OCI-LY1 (cell line): Measurements from ENCODE around the gene ZIC4.

Experiments
- H2AFZ ChIP-seq: fragments of 200-600 bp; sonication (generic), shearing (Covaris generic); 2 replicates; pipeline ENCODE4 v1.6.0; 2014; ENCODE audit warnings: antibody characterized with exemption, mild to moderate bottlenecking, low read length
- H3F3A ChIP-seq: fragments of 200-600 bp; sonication (generic), shearing (Covaris generic); 2 replicates; pipeline ENCODE4 v1.6.0; 2014; ENCODE audit warnings: mild to moderate bottlenecking, antibody characterized with exemption, low read length, moderate library complexity; ENCODE audit not compliant: insufficient read depth
- H3K27ac ChIP-seq: fragments of 200-600 bp; sonication (generic); 2 replicates; pipeline ENCODE4 v1.5.1; 2014; ENCODE audit warnings: low read length, mixed run types, mild to moderate bottlenecking, low read depth; ENCODE audit not compliant: poor library complexity, severe bottlenecking
- H3K27me3 ChIP-seq: fragments of 200-600 bp; sonication (generic); 2 replicates; pipeline ENCODE4 v1.6.0; 2014; ENCODE audit warnings: antibody characterized with exemption, mild to moderate bottlenecking, low read length, moderate library complexity; ENCODE audit not compliant: insufficient read depth
- H3K36me3 ChIP-seq: fragments of 200-600 bp; sonication (generic); 2 replicates; pipeline ENCODE4 v1.6.1; 2014; ENCODE audit warnings: mild to moderate bottlenecking, antibody characterized with exemption, low read length, moderate library complexity, mixed read lengths; ENCODE audit not compliant: insufficient read depth
- H3K4me1 ChIP-seq: fragments of 200-600 bp; sonication (generic); 2 replicates; pipeline ENCODE4 v1.5.1; 2014; ENCODE audit warnings: mild to moderate bottlenecking, low read length, moderate library complexity; ENCODE audit not compliant: insufficient read depth, severe bottlenecking
- H3K4me2 ChIP-seq: fragments of 200-600 bp; sonication (generic), shearing (Covaris generic); 2 replicates; pipeline ENCODE4 v1.6.1; 2014; ENCODE audit warnings: low read length
- H3K4me3 ChIP-seq: fragments of 200-600 bp; sonication (generic); 2 replicates; pipeline ENCODE4 v1.5.1; 2014; ENCODE audit warnings: low read length, low read depth, mild to moderate bottlenecking, mixed read lengths; ENCODE audit not compliant: poor library complexity, severe bottlenecking
- H3K79me2 ChIP-seq: fragments of 200-600 bp; shearing (Covaris generic); 2 replicates; pipeline ENCODE4 v1.6.1; 2016; ENCODE audit warnings: mixed run types, low read length, mixed read lengths; ENCODE audit not compliant: insufficient read depth
- H3K9ac ChIP-seq: fragments of 200-600 bp; sonication (generic), shearing (Covaris generic); 2 replicates; pipeline ENCODE4 v1.6.1; 2014; ENCODE audit warnings: mild to moderate bottlenecking, low read length, mixed read lengths
- H3K9me2 ChIP-seq: fragments of 200-600 bp; sonication (generic), shearing (Covaris generic); 2 replicates; pipeline ENCODE4 v1.6.1; 2014; ENCODE audit warnings: low read depth, mild to moderate bottlenecking, low read length, mixed read lengths
- H3K9me3 ChIP-seq: fragments of 200-600 bp; shearing (Covaris generic); 2 replicates; pipeline ENCODE4 v1.6.1; 2014; ENCODE audit warnings: low read length, mixed read lengths
- H4K20me1 ChIP-seq: fragments of 200-600 bp; sonication (generic), shearing (Covaris generic); 2 replicates; pipeline ENCODE4 v1.6.0; 2016; ENCODE audit warnings: mild to moderate bottlenecking, low read length; ENCODE audit not compliant: insufficient read depth
- CTCF ChIP-seq: fragments of 200-600 bp; sonication (generic), shearing (Covaris generic); IDR thresholded peaks from 2 replicates; pipeline ENCODE4 v1.5.1; 2017; ENCODE audit warnings: mild to moderate bottlenecking, antibody characterized with exemption, low read length, moderate library complexity, mixed read lengths
- EZH2 ChIP-seq: fragments of 200-600 bp; sonication (generic), shearing (Covaris generic); IDR thresholded peaks from 2 replicates; pipeline ENCODE4 v1.8.0; 2017; ENCODE audit warnings: borderline replicate concordance, mixed run types, mild to moderate bottlenecking, antibody characterized with exemption, low read length, moderate library complexity, mixed read lengths

Gene ZIC4

GRCh38 chr3:147422601-147423536 is 16.5 kb upstream of the ZIC4 start:
- no peaks in the 10 kb centered on the region for H3K36me3 ChIP-seq
- H3K79me2 ChIP-seq: no peaks in the 10 kb centered on the region
- no peak overlapping the region for H2AFZ ChIP-seq
- no peak overlapping the region for H3K4me3 ChIP-seq
- no peak overlapping the region for H3K27ac ChIP-seq
- no peaks in the 10 kb centered on the region for H3F3A ChIP-seq
- no peaks in the 10 kb centered on the region for H3K4me1 ChIP-seq
- TF ChIP-seq CTCF: no peak
- TF ChIP-seq EZH2: no peak
- no peaks in the 10 kb centered on the region for H4K20me1 ChIP-seq
- H3K9ac ChIP-seq: no peak overlapping the region
- no peaks in the 10 kb centered on the region for H3K9me3 ChIP-seq
- H3K9me2 ChIP-seq: no peaks in the 10 kb centered on the region
- H3K27me3 ChIP-seq: no peaks in the 10 kb centered on the region; the same call in 1 of the 2 replicates
- H3K4me2 ChIP-seq: no peak overlapping the region

- no peak overlapping the region for H3K4me2 ChIP-seq
- no peaks in the 10 kb centered on the region; the same call in 1 of the 2 replicates for H3K27me3 ChIP-seq
- no peak overlapping the region for H2AFZ ChIP-seq
- H3K9ac ChIP-seq: no peak overlapping the region
- H3K9me3 ChIP-seq: no peaks in the 10 kb centered on the region
- no peaks in the 10 kb centered on the region for H3K79me2 ChIP-seq
- no peaks in the 10 kb centered on the region for H3K9me2 ChIP-seq
- TF ChIP-seq EZH2: no peak
- TF ChIP-seq CTCF: no peak
- H3K27ac ChIP-seq: no peak overlapping the region
- no peaks in the 10 kb centered on the region for H3K36me3 ChIP-seq
- H3F3A ChIP-seq: no peaks in the 10 kb centered on the region
- H3K4me3 ChIP-seq: no peak overlapping the region
- H4K20me1 ChIP-seq: no peaks in the 10 kb centered on the region
- no peaks in the 10 kb centered on the region for H3K4me1 ChIP-seq
Observed at GRCh38 chr3:147422196-147422595, 15.9 kb upstream of the ZIC4 start.

- H4K20me1 ChIP-seq: no peaks in the 10 kb centered on the region
- H3K79me2 ChIP-seq: no peaks in the 10 kb centered on the region
- no peak overlapping the region for H3K4me3 ChIP-seq
- H3F3A ChIP-seq: no peaks in the 10 kb centered on the region
- H3K4me2 ChIP-seq: no peak overlapping the region
- H3K9me2 ChIP-seq: no peaks in the 10 kb centered on the region
- H3K27me3 ChIP-seq: no peaks in the 10 kb centered on the region; the same call in 1 of the 2 replicates
- no peaks in the 10 kb centered on the region for H3K36me3 ChIP-seq
- H3K27ac ChIP-seq: no peak overlapping the region
- no peak overlapping the region for H3K9ac ChIP-seq
- no peaks in the 10 kb centered on the region for H3K9me3 ChIP-seq
- no peak for TF ChIP-seq CTCF
- TF ChIP-seq EZH2: no peak
- H2AFZ ChIP-seq: no peak overlapping the region
- H3K4me1 ChIP-seq: no peaks in the 10 kb centered on the region
Observed at GRCh38 chr3:147421184-147421912, 15.0 kb upstream of the ZIC4 start.
